HEK293 (cell line): ENCODE results near the gene RMC1.
A peak's percentile ranks its signal among the peaks of the same experiment; 100 is the strongest.

Experiments used
- CTCF ChIA-PET: fragments of 350-600 bp; formaldehyde crosslinking; extraction: SDS; loops from one replicate; lab custom pipeline; 2021; ENCODE audit warnings: antibody characterized with exemption; lab: Yijun Ruan, JAX
- POLR2A ChIA-PET: fragments of 300-600 bp; formaldehyde crosslinking; extraction: SDS; loops from one replicate; lab custom pipeline; 2020; ENCODE audit warnings: antibody characterized with exemption, inconsistent platforms; lab: Yijun Ruan, JAX
- H3K27ac ChIP-seq: fragments of 200-500 bp; sonication (Bioruptor generic); 2 replicates; pipeline ENCODE4 v1.5.1; 2014; ENCODE audit warnings: low read depth, low read length, control low read depth, inconsistent platforms; ENCODE audit errors: extremely low read depth
- H3K36me3 ChIP-seq, 2 experiments: fragments of 200-500 bp in 1 of 2; sonication (Bioruptor generic) in 1 of 2; 1 replicate in 1 of 2; 2 replicates in 1 of 2; pipeline ENCODE4 v1.5.1; 2014 to 2017; ENCODE audit warnings: inconsistent platforms in 2 of 2, low read length in 2 of 2; ENCODE audit not compliant: control insufficient read depth in 2 of 2, insufficient read depth in 1 of 2
- H3K4me1 ChIP-seq: fragments of 200-500 bp; sonication (Bioruptor generic); 2 replicates; pipeline ENCODE4 v1.5.1; 2014; ENCODE audit warnings: mild to moderate bottlenecking, low read length, inconsistent platforms; ENCODE audit not compliant: control insufficient read depth, insufficient read depth
- H3K4me3 ChIP-seq: 2 replicates; pipeline ENCODE4 v1.5.1; 2011; ENCODE audit warnings: low read depth, mild to moderate bottlenecking, control low read depth, low read length, moderate library complexity
- H3K9me3 ChIP-seq: fragments of 200-500 bp; sonication (Bioruptor generic); 2 replicates; pipeline ENCODE4 v1.5.1; 2014; ENCODE audit warnings: low read depth, low read length, inconsistent platforms; ENCODE audit not compliant: control insufficient read depth, insufficient read depth
- EGR2 ChIP-seq: fragments of 450-650 bp; formaldehyde crosslinking; IDR thresholded peaks from 2 replicates; pipeline ENCODE4 v1.5.1; 2016; ENCODE audit warnings: low read depth, missing biosample characterization, missing genetic modification characterization
- ELK4 ChIP-seq: IDR thresholded peaks from 2 replicates; pipeline ENCODE4 v1.6.1; 2011; ENCODE audit warnings: mild to moderate bottlenecking, low read depth, low read length, borderline replicate concordance
- HIC1 ChIP-seq: fragments of 450-650 bp; formaldehyde crosslinking; IDR thresholded peaks from 2 replicates; pipeline ENCODE4 v1.5.1; 2016; ENCODE audit warnings: missing biosample characterization, missing genetic modification characterization
- HOXC10 ChIP-seq: sonication (generic); formaldehyde crosslinking; IDR thresholded peaks from 2 replicates; pipeline ENCODE4 v1.8.1; 2023; ENCODE audit warnings: mild to moderate bottlenecking, missing genetic modification reagents
- PRDM6 ChIP-seq: fragments of 450-650 bp; formaldehyde crosslinking; IDR thresholded peaks from 2 replicates; pipeline ENCODE4 v1.5.1; 2017; ENCODE audit warnings: missing biosample characterization, missing genetic modification characterization
- ZNF211 ChIP-seq: fragments of 450-650 bp; formaldehyde crosslinking; IDR thresholded peaks from 2 replicates; pipeline ENCODE4 v1.5.1; 2016; ENCODE audit warnings: low read depth, missing biosample characterization, missing genetic modification characterization
- ZNF214 ChIP-seq: fragments of 450-650 bp; formaldehyde crosslinking; IDR thresholded peaks from 2 replicates; pipeline ENCODE4 v1.5.1; 2017; ENCODE audit warnings: missing biosample characterization, mild to moderate bottlenecking, missing genetic modification characterization, borderline replicate concordance
- ZNF335 ChIP-seq: fragments of 450-650 bp; formaldehyde crosslinking; conservative IDR thresholded peaks from 2 replicates; pipeline ENCODE4 v1.5.1; 2016; ENCODE audit warnings: missing biosample characterization, missing genetic modification characterization
- ZNF362 ChIP-seq: fragments of 450-650 bp; formaldehyde crosslinking; IDR thresholded peaks from 2 replicates; pipeline ENCODE4 v1.5.1; 2016; ENCODE audit warnings: missing biosample characterization, missing genetic modification characterization
- ZNF449 ChIP-seq: fragments of 450-650 bp; formaldehyde crosslinking; IDR thresholded peaks from 2 replicates; pipeline ENCODE4 v1.5.1; 2017; ENCODE audit warnings: missing biosample characterization, mild to moderate bottlenecking, missing genetic modification characterization, moderate library complexity
- ZNF501 ChIP-seq: fragments of 450-650 bp; formaldehyde crosslinking; IDR thresholded peaks from 2 replicates; pipeline ENCODE4 v1.5.1; 2016; ENCODE audit warnings: missing biosample characterization, missing genetic modification characterization
- ZNF76 ChIP-seq: fragments of 450-650 bp; formaldehyde crosslinking; IDR thresholded peaks from 2 replicates; pipeline ENCODE4; 2016; ENCODE audit warnings: low read depth, missing biosample characterization, missing genetic modification characterization, borderline replicate concordance

The RMC1 gene

GRCh38 chr18:23499291-23499781, 4.0 kb upstream of the RMC1 start:
- Histone ChIP-seq H3K36me3 (no peaks in the 10 kb centered on the region), H3K4me1 (no peaks in the 10 kb centered on the region), H3K4me3 (no peak overlapping the region), H3K27ac (no peak overlapping the region), H3K9me3 (no peaks in the 10 kb centered on the region)
- ChIA-PET CTCF (interaction anchor here (0.6 to 4.3 kb wide), 23 partner anchors 9 to 581 kb away, joined by 3 to 40 read pairs (median 5); no protein-coding TSS in a partner anchor), POLR2A (no interaction called here)
- TF ChIP-seq ZNF335 (tag by site-specific recombination) = 0 out of 2 replicates have a peak, but pooled peaks have one; percentile 1
- no peak for TF ChIP-seq HOXC10 (CRISPR knock-in tag)
- TF ChIP-seq ZNF362 (tag by site-specific recombination) = no peak
- no peak for TF ChIP-seq ZNF211 (tag by site-specific recombination)
- TF ChIP-seq ZNF501 (tag by site-specific recombination) = no peak
- no peak for TF ChIP-seq ZNF214 (tag by site-specific recombination)
- TF ChIP-seq PRDM6 (tag by site-specific recombination) = no peak

- Histone ChIP-seq H3K36me3 (peaks cover 0 to 7% of the 10 kb centered on the region in 2 experiments; a peak in 1 of 3 replicates), H3K9me3 (no peaks in the 10 kb centered on the region), H3K4me1 (no peaks in the 10 kb centered on the region), H3K4me3 (no peak overlapping the region)
- ChIA-PET CTCF (interaction anchor here (0.7 to 1.2 kb wide), 3 partner anchors 14 to 201 kb away, joined by 4 to 5 read pairs (median 5); no protein-coding TSS in a partner anchor), POLR2A (no interaction called here)
- TF ChIP-seq HIC1 (tag by site-specific recombination) = no peak
- TF ChIP-seq EGR2 (tag by site-specific recombination) = 0 out of 2 replicates have a peak, but pooled peaks have one; percentile 10
- TF ChIP-seq, all 188 proteins: peak for 1
- no peak overlapping the region for H3K27ac ChIP-seq
These were observed 1.7 kb upstream of the RMC1 start for GRCh38 chr18:23501626-23502025.

GRCh38 chr18:23502516-23503037, 734 bp upstream of the RMC1 start:
- POLR2A ChIA-PET = interaction anchor here (0.6 to 1.1 kb wide), 3 partner anchors 11 to 636 kb away, joined by 3 to 4 read pairs (median 3); partner anchors contain the start of gene CABYR
- CTCF ChIA-PET = interaction anchor here (0.6 to 1.1 kb wide), 5 partner anchors 200 to 1818 kb away, joined by 3 to 4 read pairs (median 3); no protein-coding TSS in a partner anchor
- Histone ChIP-seq H3K4me1 (no peaks in the 10 kb centered on the region), H3K4me3 (peak overlapping the region; percentile 74), H3K36me3 (peaks cover 0 to 16% of the 10 kb centered on the region in 2 experiments; a peak in 1 of 3 replicates), H3K27ac (peak overlapping the region; percentile 48; the same call in 1 of the 2 replicates), H3K9me3 (no peaks in the 10 kb centered on the region)
- TF ChIP-seq ZNF335 (tag by site-specific recombination) (peak; percentile 84), ZNF76 (tag by site-specific recombination) (no peak), ELK4 (no peak), ZNF449 (no peak)
